ENCODE results near the gene ITPRIPL2. TPM values are rescaled to one million over a fixed set of nuclear protein-coding genes. Genes with fewer than 3 reads are reported as not detected.

Gene ITPRIPL2
- total and polyA plus RNA-seq, 2 of the 13 experiments (the other 11 are each of a cell fraction or from before 2014, with no cell fraction given), result 5.9 to 12.6 TPM

DNA sequence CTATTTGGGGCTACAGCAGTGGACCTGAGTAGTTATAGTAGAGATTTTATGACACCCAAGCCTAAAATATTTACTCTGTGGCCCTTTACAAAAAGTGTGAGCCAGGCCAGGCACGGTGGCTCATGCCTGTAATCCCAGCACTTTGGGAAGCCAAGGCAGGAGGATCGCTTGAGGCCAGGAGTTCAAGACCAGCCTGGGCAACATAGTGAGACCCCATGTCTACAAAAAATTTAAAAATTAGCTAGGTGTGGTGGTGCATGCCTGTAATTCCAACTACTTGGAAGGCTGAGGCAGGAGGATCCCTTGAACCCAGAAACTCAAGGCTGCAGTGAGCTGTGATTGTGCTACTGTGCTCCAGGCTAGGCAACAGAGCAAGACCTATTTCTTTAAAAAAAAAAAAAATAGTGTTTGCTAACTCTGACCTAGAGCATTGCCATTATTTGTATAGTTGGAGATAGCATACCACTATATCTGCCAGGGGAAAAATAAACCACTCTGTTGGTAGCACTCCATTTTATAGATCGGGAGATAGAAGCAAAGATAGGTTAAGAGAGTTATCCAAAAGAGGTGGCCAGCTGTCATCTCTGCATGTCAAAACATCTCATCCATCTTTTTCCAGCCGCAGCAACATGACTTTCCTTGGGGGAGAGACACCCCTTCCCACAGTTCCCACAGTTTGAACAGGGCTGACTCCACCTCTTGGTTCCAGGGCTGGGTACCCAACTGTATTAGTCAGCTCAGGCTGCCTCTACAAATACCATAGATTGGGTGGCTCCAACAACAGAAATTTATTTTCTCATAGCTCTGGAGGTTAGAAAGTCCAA is 3.0 kb upstream of the ITPRIPL2 start:
- CTCF ChIA-PET (ENCODE audit: low intra/inter-chr PET ratio, low total read pairs), result interaction anchor here (1.2 kb wide), 1 partner anchor 24 kb away, joined by 3 read pairs; no protein-coding TSS in a partner anchor
- Histone ChIP-seq H2AFZ (ENCODE audit: low read length) (no peak overlapping the region), H3K9me3 (ENCODE audit: low read length) (no peaks in the 10 kb centered on the region), H3K4me1 (ENCODE audit: insufficient read depth, low read length) (peaks cover 93% of the 10 kb centered on the region), H3K27me3 (ENCODE audit: control insufficient read depth in 1 of 2, insufficient read depth in 2 of 2, low read length in 2 of 2) (no peaks in the 10 kb centered on the region), H3K4me2 (ENCODE audit: low read depth, low read length) (peak overlapping the region; percentile 72), H3K79me2 (ENCODE audit: insufficient read depth, low read length) (peaks cover 5% of the 10 kb centered on the region), H3K4me3 (replicated peaks in 1 of 3; ENCODE audit: insufficient read depth in 1 of 3, low read depth in 2 of 3, low read length in 3 of 3) (peak overlapping the region in 1 of 3 experiments; percentile 12; a peak in 1 of 6 replicates), H4K20me1 (ENCODE audit: insufficient read depth, low read length) (no peaks in the 10 kb centered on the region), H3K27ac (ENCODE audit: extremely low read length, insufficient read depth, low read length) (peak overlapping the region; percentile 45), H3K36me3 (replicated peaks in 1 of 2; ENCODE audit: control insufficient read depth in 1 of 2, insufficient read depth in 2 of 2, low read length in 2 of 2) (no peaks in the 10 kb centered on the region; a peak in 1 of 5 replicates), H3K9ac (ENCODE audit: insufficient read depth, low read depth, low read length) (peak overlapping the region; percentile 46)
- 29% methylated on average over 4 of the region's 4 CpGs for WGBS (ENCODE audit: low lambda C conversion rate)
- peak; percentile 31 for ATAC-seq
- POLR2A ChIA-PET, result interaction anchor here (0.7 to 12.1 kb wide), 5 partner anchors 9 to 189 kb away, joined by 3 to 239 read pairs (median 3); no protein-coding TSS in a partner anchor
- intact Hi-C loops (cut with micrococcal nuclease; ENCODE audit: unreplicated experiment) (no loop called here), in situ Hi-C loops (cut with HindIII; ENCODE audit: extremely low pct_ligation_motif_present, low pct_unique_long_range_greater_than_20kb) (no loop called here)
- BruUV-seq (replicated peaks), result no TSS peak
- no peak for FAIRE-seq
- DNase-seq (ENCODE audit: low spot score), result peak; percentile 76
- TF ChIP-seq KLF11 (CRISPR knock-in tag; IDR thresholded peaks at IDR 0.05), result peak; percentile 32; the same call in 1 of the 2 replicates
- TF ChIP-seq ZNF790 (CRISPR knock-in tag; IDR thresholded peaks at IDR 0.05; ENCODE audit: borderline replicate concordance), result no peak
- no peak for TF ChIP-seq PTBP1 (IDR thresholded peaks at IDR 0.05; ENCODE audit: low read depth, low read length, poor library complexity, severe bottlenecking)
- no peak for TF ChIP-seq ZNF317 (CRISPR knock-in tag; IDR thresholded peaks at IDR 0.05)
- TF ChIP-seq JUNB (CRISPR knock-in tag; IDR thresholded peaks at IDR 0.05; ENCODE audit: borderline replicate concordance), result no peak
- TF ChIP-seq, protein P1, sequence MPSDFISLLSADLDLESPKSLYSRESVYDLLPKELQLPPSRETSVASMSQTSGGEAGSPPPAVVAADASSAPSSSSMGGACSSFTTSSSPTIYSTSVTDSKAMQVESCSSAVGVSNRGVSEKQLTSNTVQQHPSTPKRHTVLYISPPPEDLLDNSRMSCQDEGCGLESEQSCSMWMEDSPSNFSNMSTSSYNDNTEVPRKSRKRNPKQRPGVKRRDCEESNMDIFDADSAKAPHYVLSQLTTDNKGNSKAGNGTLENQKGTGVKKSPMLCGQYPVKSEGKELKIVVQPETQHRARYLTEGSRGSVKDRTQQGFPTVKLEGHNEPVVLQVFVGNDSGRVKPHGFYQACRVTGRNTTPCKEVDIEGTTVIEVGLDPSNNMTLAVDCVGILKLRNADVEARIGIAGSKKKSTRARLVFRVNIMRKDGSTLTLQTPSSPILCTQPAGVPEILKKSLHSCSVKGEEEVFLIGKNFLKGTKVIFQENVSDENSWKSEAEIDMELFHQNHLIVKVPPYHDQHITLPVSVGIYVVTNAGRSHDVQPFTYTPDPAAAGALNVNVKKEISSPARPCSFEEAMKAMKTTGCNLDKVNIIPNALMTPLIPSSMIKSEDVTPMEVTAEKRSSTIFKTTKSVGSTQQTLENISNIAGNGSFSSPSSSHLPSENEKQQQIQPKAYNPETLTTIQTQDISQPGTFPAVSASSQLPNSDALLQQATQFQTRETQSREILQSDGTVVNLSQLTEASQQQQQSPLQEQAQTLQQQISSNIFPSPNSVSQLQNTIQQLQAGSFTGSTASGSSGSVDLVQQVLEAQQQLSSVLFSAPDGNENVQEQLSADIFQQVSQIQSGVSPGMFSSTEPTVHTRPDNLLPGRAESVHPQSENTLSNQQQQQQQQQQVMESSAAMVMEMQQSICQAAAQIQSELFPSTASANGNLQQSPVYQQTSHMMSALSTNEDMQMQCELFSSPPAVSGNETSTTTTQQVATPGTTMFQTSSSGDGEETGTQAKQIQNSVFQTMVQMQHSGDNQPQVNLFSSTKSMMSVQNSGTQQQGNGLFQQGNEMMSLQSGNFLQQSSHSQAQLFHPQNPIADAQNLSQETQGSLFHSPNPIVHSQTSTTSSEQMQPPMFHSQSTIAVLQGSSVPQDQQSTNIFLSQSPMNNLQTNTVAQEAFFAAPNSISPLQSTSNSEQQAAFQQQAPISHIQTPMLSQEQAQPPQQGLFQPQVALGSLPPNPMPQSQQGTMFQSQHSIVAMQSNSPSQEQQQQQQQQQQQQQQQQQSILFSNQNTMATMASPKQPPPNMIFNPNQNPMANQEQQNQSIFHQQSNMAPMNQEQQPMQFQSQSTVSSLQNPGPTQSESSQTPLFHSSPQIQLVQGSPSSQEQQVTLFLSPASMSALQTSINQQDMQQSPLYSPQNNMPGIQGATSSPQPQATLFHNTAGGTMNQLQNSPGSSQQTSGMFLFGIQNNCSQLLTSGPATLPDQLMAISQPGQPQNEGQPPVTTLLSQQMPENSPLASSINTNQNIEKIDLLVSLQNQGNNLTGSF (CRISPR knock-in tag; IDR thresholded peaks at IDR 0.05), result no peak
- TF ChIP-seq MZF1 (CRISPR knock-in tag; IDR thresholded peaks at IDR 0.05; ENCODE audit: borderline replicate concordance), result no peak
- peak; percentile 38; the same call in 1 of the 2 replicates for TF ChIP-seq PHF21A (CRISPR knock-in tag; IDR thresholded peaks at IDR 0.05)
- TF ChIP-seq FOXJ3 (CRISPR knock-in tag; IDR thresholded peaks at IDR 0.05; ENCODE audit: borderline replicate concordance), result peak; percentile 77; the same call in 1 of the 2 replicates
- TF ChIP-seq ATF7-NPFF (CRISPR knock-in tag; IDR thresholded peaks at IDR 0.05; ENCODE audit: low read depth), result no peak
- no peak for TF ChIP-seq MBNL3 (CRISPR knock-in tag; conservative IDR thresholded peaks at IDR 0.05)
- no peak for TF ChIP-seq SALL2 (CRISPR knock-in tag; IDR thresholded peaks at IDR 0.05)
- TF ChIP-seq, protein P2, sequence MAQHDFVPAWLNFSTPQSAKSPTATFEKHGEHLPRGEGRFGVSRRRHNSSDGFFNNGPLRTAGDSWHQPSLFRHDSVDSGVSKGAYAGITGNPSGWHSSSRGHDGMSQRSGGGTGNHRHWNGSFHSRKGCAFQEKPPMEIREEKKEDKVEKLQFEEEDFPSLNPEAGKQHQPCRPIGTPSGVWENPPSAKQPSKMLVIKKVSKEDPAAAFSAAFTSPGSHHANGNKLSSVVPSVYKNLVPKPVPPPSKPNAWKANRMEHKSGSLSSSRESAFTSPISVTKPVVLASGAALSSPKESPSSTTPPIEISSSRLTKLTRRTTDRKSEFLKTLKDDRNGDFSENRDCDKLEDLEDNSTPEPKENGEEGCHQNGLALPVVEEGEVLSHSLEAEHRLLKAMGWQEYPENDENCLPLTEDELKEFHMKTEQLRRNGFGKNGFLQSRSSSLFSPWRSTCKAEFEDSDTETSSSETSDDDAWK (CRISPR knock-in tag; IDR thresholded peaks at IDR 0.05), result no peak
- TF ChIP-seq ZFP36L1 (CRISPR knock-in tag; IDR thresholded peaks at IDR 0.05), result 0 out of 2 replicates have a peak, but pooled peaks have one; percentile 55
- no peak for TF ChIP-seq ZFP90 (CRISPR knock-in tag; IDR thresholded peaks at IDR 0.05; ENCODE audit: borderline replicate concordance)
- no peak for TF ChIP-seq GPN1 (CRISPR knock-in tag; IDR thresholded peaks at IDR 0.05; ENCODE audit: borderline replicate concordance)

Data from HepG2 (cell line).